ENCODE results near the gene NDOR1.

The NDOR1 gene

DNA sequence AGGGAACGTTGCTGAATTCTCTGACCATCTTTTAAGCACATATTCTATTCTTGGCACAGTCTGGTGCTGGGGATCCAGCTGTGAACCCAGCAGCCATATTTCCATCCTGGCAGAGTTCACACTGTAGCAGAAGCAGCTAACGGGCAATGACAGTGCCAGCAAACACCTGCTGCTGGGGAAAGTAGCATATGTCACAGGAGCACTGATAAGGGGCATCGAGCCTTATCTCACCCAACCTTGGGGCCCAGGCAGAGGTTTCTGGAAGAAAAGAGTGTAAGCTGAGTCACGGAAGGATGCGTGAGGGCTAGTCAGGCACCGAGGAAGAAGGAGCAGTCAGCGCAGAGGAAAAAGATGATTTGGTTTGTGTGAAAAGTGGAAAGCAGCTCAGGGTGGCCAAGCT lies 1.1 kb downstream of the NDOR1 start:
- Histone ChIP-seq H3K9me3 (ENCODE audit: insufficient read depth, low read length) (no peaks in the 10 kb centered on the region), H3K4me2 (ENCODE audit: low read depth, low read length, poor library complexity, severe bottlenecking) (peak overlapping the region; percentile 78), H3K27me3 (ENCODE audit: low read length) (no peaks in the 10 kb centered on the region), H3K9ac (ENCODE audit: low read length) (peak overlapping the region; percentile 99), H3K36me3 (ENCODE audit: low read length) (no peaks in the 10 kb centered on the region), H3F3A (ENCODE audit: insufficient read depth) (peaks cover 9% of the 10 kb centered on the region), H3K27ac (ENCODE audit: low read depth, low read length) (no peak overlapping the region), H2AFZ (ENCODE audit: low read depth, low read length, severe bottlenecking) (no peak overlapping the region), H4K20me1 (ENCODE audit: low read depth, low read length) (no peaks in the 10 kb centered on the region), H3K79me2 (ENCODE audit: insufficient read depth, low read length) (peaks cover 31% of the 10 kb centered on the region), H3K4me3 (ENCODE audit: insufficient read depth, low read length, poor library complexity, severe bottlenecking) (peak overlapping the region; percentile 69), H3K9me2 (replicated peaks; ENCODE audit: insufficient read depth, low read length) (no peaks in the 10 kb centered on the region)
- no peak for TF ChIP-seq EZH2phosphoT487 (conservative IDR thresholded peaks at IDR 0.05; ENCODE audit: low read length)
- TF ChIP-seq CTCF (IDR thresholded peaks at IDR 0.05; ENCODE audit: insufficient read depth, low read length, poor library complexity, severe bottlenecking), result no peak

DNA sequence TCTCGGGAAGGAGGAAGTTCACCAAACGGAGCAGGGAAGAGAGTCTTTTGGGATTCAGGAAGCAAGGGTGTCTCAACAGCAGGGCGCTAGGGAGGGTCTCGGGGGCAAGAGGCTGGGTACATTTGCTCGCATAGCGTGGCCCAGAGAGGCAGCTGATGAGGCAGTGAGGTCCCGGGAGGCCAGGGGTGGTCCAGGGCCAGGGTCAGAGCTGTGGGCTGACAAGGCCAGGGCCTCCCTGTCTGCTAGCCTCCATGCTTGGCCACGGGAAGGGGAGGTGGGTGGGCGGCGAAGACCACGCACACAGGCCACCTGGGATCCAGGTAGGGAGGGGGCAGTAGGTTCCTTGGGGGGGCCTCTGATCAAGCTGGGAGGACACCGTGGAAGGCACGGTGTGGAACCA lies 6.0 kb downstream of the NDOR1 start:
- H3K9me2 ChIP-seq (replicated peaks; ENCODE audit: insufficient read depth, low read length), result no peaks in the 10 kb centered on the region
- no peak overlapping the region for H3K27ac ChIP-seq (ENCODE audit: low read depth, low read length)
- H3K9ac ChIP-seq (ENCODE audit: low read length), result no peak overlapping the region
- TF ChIP-seq EZH2phosphoT487 (conservative IDR thresholded peaks at IDR 0.05; ENCODE audit: low read length) (no peak), CTCF (IDR thresholded peaks at IDR 0.05; ENCODE audit: insufficient read depth, low read length, poor library complexity, severe bottlenecking) (no peak)
- no peaks in the 10 kb centered on the region for H3K27me3 ChIP-seq (ENCODE audit: low read length)
- H3K4me3 ChIP-seq (ENCODE audit: insufficient read depth, low read length, poor library complexity, severe bottlenecking), result no peak overlapping the region
- H3K4me2 ChIP-seq (ENCODE audit: low read depth, low read length, poor library complexity, severe bottlenecking), result no peak overlapping the region
- H4K20me1 ChIP-seq (ENCODE audit: low read depth, low read length), result no peaks in the 10 kb centered on the region
- H3K79me2 ChIP-seq (ENCODE audit: insufficient read depth, low read length), result peaks cover 6% of the 10 kb centered on the region
- no peaks in the 10 kb centered on the region for H3K36me3 ChIP-seq (ENCODE audit: low read length)
- no peaks in the 10 kb centered on the region for H3F3A ChIP-seq (ENCODE audit: insufficient read depth)
- no peak overlapping the region for H2AFZ ChIP-seq (ENCODE audit: low read depth, low read length, severe bottlenecking)
- no peaks in the 10 kb centered on the region for H3K9me3 ChIP-seq (ENCODE audit: insufficient read depth, low read length)

DNA sequence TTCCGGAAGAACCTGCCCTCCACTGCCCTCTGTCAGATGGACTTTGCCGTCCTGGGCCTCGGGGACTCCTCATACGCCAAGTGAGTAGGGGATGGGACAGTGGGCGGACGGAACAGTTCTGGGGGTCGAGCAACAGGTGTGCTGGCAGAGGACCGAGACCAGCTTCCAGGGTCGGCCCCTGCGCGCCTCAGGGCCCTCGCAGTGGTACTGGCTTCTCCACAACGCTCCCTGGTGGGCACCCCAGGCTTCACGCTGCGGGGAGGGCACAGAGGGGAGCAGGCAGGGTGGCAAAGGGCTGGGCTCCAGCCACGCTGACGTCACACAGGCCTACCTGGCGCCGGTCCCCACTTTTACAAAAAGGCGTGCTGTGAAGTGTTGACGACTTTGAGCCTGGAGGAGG lies 7.0 kb downstream of the NDOR1 start:
- no peaks in the 10 kb centered on the region for H3K36me3 ChIP-seq (ENCODE audit: low read length)
- H3K27ac ChIP-seq (ENCODE audit: low read depth, low read length), result no peak overlapping the region
- no peak overlapping the region for H3K4me3 ChIP-seq (ENCODE audit: insufficient read depth, low read length, poor library complexity, severe bottlenecking)
- no peak overlapping the region for H2AFZ ChIP-seq (ENCODE audit: low read depth, low read length, severe bottlenecking)
- H3K9me2 ChIP-seq (replicated peaks; ENCODE audit: insufficient read depth, low read length), result no peaks in the 10 kb centered on the region
- H3K27me3 ChIP-seq (ENCODE audit: low read length), result no peaks in the 10 kb centered on the region
- H3F3A ChIP-seq (ENCODE audit: insufficient read depth), result no peaks in the 10 kb centered on the region
- no peak overlapping the region for H3K9ac ChIP-seq (ENCODE audit: low read length)
- TF ChIP-seq EZH2phosphoT487 (conservative IDR thresholded peaks at IDR 0.05; ENCODE audit: low read length) (no peak), CTCF (IDR thresholded peaks at IDR 0.05; ENCODE audit: insufficient read depth, low read length, poor library complexity, severe bottlenecking) (no peak)
- H4K20me1 ChIP-seq (ENCODE audit: low read depth, low read length), result no peaks in the 10 kb centered on the region
- H3K4me2 ChIP-seq (ENCODE audit: low read depth, low read length, poor library complexity, severe bottlenecking), result no peak overlapping the region
- no peaks in the 10 kb centered on the region for H3K79me2 ChIP-seq (ENCODE audit: insufficient read depth, low read length)
- H3K9me3 ChIP-seq (ENCODE audit: insufficient read depth, low read length), result no peaks in the 10 kb centered on the region

Data from SU-DHL-6 (cell line).